Glutamatergic neuron (in vitro differentiated cells): ENCODE measurements around the gene MS4A15. TPM values are rescaled to one million over a fixed set of nuclear protein-coding genes. Genes with fewer than 3 reads are reported as not detected.
A peak's percentile ranks its signal among the peaks of the same experiment; 100 is the strongest.

Source experiments
- DNase-seq: peaks from one replicate; pipeline ENCODE4 v3.0.0; 2022
- H3K27ac Mint-ChIP-seq: one replicate; pipeline ENCODE4 v1.8.0; 2020; ENCODE audit warnings: mild to moderate bottlenecking, mixed read lengths, inconsistent platforms; ENCODE audit not compliant: unreplicated experiment
- H3K27me3 Mint-ChIP-seq: one replicate; pipeline ENCODE4 v1.8.0; 2020; ENCODE audit warnings: mild to moderate bottlenecking, moderate library complexity, mixed read lengths, inconsistent platforms; ENCODE audit not compliant: unreplicated experiment
- H3K36me3 Mint-ChIP-seq: one replicate; pipeline ENCODE4 v1.8.0; 2020; ENCODE audit warnings: mild to moderate bottlenecking, mixed read lengths, inconsistent platforms; ENCODE audit not compliant: unreplicated experiment
- H3K4me1 Mint-ChIP-seq: one replicate; pipeline ENCODE4 v1.8.0; 2020; ENCODE audit warnings: mild to moderate bottlenecking, low read depth, mixed read lengths, inconsistent platforms; ENCODE audit not compliant: unreplicated experiment
- H3K4me3 Mint-ChIP-seq: one replicate; pipeline ENCODE4 v1.8.0; 2020; ENCODE audit warnings: mild to moderate bottlenecking, mixed read lengths, inconsistent platforms; ENCODE audit not compliant: unreplicated experiment
- H3K9me3 Mint-ChIP-seq: one replicate; pipeline ENCODE4 v1.8.0; 2020; ENCODE audit warnings: mild to moderate bottlenecking, moderate library complexity, mixed read lengths, inconsistent platforms; ENCODE audit not compliant: unreplicated experiment
- CTCF ChIP-seq: fragments of 200-600 bp; sonication (generic); IDR thresholded peaks from one replicate; pipeline ENCODE4 v1.5.0; 2021; ENCODE audit not compliant: partially characterized antibody, unreplicated experiment
- total RNA-seq: library from RNA; stranded (reverse); fragmentation: NEBNext Ultra II Directional; extraction: Animal tissue kit (Norgen Biotek cat#: 25700); gene quantifications from one replicate; pipeline ENCODE4 v1.2.1, GENCODE V29; 2021; ENCODE audit not compliant: unreplicated experiment

MS4A15 gene
- total RNA-seq, 1 donor from 2014 or later, result not detected

DNA sequence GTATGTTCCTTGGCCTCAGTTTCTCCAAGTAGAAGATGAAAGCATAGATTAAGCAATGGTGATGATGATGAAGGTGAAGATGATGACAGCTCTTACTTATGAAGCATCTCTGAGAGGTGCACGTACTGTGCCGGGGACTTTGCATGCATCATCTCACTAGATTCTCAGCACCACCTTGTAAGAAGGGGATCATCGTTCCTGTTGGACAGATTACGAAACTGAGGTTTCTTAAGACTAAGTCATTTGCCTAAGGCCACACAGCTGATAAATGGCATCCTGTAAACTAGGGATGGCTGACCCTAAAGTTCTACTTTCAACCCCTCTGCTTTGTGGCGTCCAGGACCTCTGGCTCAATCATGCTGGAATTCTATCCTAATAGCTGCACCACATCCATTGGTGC is 8.7 kb downstream of the MS4A15 start:
- peaks cover 3% of the 10 kb centered on the region for H3K27me3 Mint-ChIP-seq
- no peaks in the 10 kb centered on the region for H3K4me1 Mint-ChIP-seq
- H3K4me3 Mint-ChIP-seq, result no peak overlapping the region
- no peak for DNase-seq
- TF ChIP-seq CTCF, result no peak
- no peak overlapping the region for H3K27ac Mint-ChIP-seq
- peaks cover 6% of the 10 kb centered on the region for H3K9me3 Mint-ChIP-seq
- no peaks in the 10 kb centered on the region for H3K36me3 Mint-ChIP-seq

DNA sequence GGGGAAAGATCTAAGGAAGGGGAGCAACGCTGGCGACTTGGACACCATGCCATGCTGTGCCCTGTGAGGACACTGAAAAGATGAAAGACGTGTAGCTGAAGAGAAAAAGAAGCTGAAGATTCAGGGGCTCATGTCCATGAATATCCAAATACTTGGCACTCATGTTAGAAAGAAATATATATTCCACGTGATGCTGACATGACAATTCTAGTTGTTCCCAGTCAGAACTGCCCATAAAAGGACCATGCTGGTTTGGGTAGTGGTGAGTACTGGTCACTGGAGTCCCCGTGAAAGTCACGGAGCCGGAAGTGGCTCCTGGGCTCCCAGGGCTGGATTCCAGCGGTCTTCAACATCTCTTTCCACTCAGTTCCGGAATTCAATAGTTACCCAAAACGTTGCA is 9.9 kb downstream of the MS4A15 start:
- Mint-ChIP-seq H3K4me1 (no peaks in the 10 kb centered on the region), H3K36me3 (no peaks in the 10 kb centered on the region), H3K27ac (no peak overlapping the region), H3K27me3 (peaks cover 4% of the 10 kb centered on the region), H3K4me3 (no peak overlapping the region), H3K9me3 (peaks cover 8% of the 10 kb centered on the region)
- no peak for TF ChIP-seq CTCF
- no peak for DNase-seq

GRCh38 chr11:60767388-60767811 is 10.7 kb downstream of the MS4A15 start:
- Mint-ChIP-seq H3K27me3 (peaks cover 8% of the 10 kb centered on the region), H3K36me3 (no peaks in the 10 kb centered on the region), H3K27ac (no peak overlapping the region), H3K4me3 (no peak overlapping the region), H3K9me3 (peaks cover 8% of the 10 kb centered on the region), H3K4me1 (no peaks in the 10 kb centered on the region)
- DNase-seq, result peak; percentile 50
- TF ChIP-seq CTCF, result peak; percentile 61

DNA sequence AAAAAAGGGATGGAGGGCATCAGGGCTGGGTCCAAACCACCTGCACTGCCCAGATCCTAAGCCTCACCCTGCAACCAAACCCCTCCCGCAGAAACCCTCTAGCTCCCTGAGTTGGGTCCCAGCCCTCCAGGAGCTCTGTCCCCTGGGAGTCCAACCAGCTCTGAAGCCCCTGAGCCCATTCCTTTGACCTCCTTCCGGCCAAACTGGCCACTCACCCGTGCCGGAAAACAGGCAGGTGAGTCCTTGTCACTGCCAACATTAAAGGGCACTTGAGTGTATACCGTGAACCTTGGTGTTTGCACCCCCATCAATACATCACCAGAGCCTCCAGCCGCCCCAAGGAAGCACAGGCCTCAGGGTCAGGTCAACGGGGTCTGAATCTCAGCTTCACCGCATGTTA is 11.5 kb downstream of the MS4A15 start:
- peaks cover 8% of the 10 kb centered on the region for H3K9me3 Mint-ChIP-seq
- no peak for DNase-seq
- H3K4me1 Mint-ChIP-seq, result peaks cover 3% of the 10 kb centered on the region
- peaks cover 8% of the 10 kb centered on the region for H3K27me3 Mint-ChIP-seq
- no peak overlapping the region for H3K4me3 Mint-ChIP-seq
- no peak overlapping the region for H3K27ac Mint-ChIP-seq
- TF ChIP-seq CTCF, result no peak
- no peaks in the 10 kb centered on the region for H3K36me3 Mint-ChIP-seq

DNA sequence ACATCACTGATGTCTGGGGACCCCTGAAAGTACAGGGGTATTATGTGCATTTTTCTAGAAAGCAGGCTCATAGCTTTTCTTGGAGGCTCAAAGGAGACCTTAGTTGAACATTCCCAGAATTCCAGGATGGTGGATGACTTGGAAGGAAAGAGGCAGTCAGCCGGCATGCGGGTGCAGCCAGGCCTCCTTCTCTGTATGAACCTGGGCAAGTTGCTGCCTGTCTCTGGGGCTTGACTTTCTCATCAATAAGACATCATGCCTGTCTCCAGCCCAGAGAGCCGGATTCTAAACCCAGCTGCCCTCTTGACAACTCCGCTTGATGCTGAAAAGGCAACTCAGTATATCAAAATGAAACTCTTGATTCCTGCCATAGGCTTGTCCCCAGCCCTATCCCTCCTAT is 12.6 kb downstream of the MS4A15 start:
- Mint-ChIP-seq H3K36me3 (no peaks in the 10 kb centered on the region), H3K4me3 (no peak overlapping the region), H3K27ac (no peak overlapping the region), H3K9me3 (peaks cover 8% of the 10 kb centered on the region), H3K4me1 (peaks cover 3% of the 10 kb centered on the region), H3K27me3 (peaks cover 10% of the 10 kb centered on the region)
- no peak for TF ChIP-seq CTCF
- no peak for DNase-seq
